Memory B cell (primary cell): ENCODE data around the gene CLIP4.
"Not testable (repeated sequence)": the region's sequence is repeated elsewhere in the genome, so short reads cannot be mapped to it uniquely, and the experiment has no call there.

ENCODE experiments used
- ATAC-seq: fragments of 150-1000 bp; cut with Tn5 transposase; 2 replicates; pipeline ENCODE4 v1.10.0; 2021; ENCODE audit warnings: low read depth, mild to moderate bottlenecking, moderate library complexity
- DNase-seq, 2 donors: peaks; one replicate each; pipeline ENCODE4 v3.0.0; 2022; ENCODE audit warnings: low spot score in 2 of 2
- H3K27ac Mint-ChIP-seq: one replicate; pipeline ENCODE4 v1.8.0; 2022; ENCODE audit warnings: mild to moderate bottlenecking, moderate library complexity, mixed read lengths
- H3K27me3 Mint-ChIP-seq: one replicate; pipeline ENCODE4 v1.8.0; 2022; ENCODE audit warnings: mixed read lengths
- H3K36me3 Mint-ChIP-seq: one replicate; pipeline ENCODE4 v1.8.0; 2022; ENCODE audit warnings: mild to moderate bottlenecking, mixed read lengths
- H3K4me1 Mint-ChIP-seq: one replicate; pipeline ENCODE4 v1.8.0; 2022; ENCODE audit warnings: mixed read lengths
- H3K4me3 Mint-ChIP-seq: one replicate; pipeline ENCODE4 v1.8.0; 2022; ENCODE audit warnings: mild to moderate bottlenecking, moderate library complexity, mixed read lengths
- H3K9me3 Mint-ChIP-seq: one replicate; pipeline ENCODE4 v1.8.0; 2022; ENCODE audit warnings: mixed read lengths

CLIP4 gene

DNA sequence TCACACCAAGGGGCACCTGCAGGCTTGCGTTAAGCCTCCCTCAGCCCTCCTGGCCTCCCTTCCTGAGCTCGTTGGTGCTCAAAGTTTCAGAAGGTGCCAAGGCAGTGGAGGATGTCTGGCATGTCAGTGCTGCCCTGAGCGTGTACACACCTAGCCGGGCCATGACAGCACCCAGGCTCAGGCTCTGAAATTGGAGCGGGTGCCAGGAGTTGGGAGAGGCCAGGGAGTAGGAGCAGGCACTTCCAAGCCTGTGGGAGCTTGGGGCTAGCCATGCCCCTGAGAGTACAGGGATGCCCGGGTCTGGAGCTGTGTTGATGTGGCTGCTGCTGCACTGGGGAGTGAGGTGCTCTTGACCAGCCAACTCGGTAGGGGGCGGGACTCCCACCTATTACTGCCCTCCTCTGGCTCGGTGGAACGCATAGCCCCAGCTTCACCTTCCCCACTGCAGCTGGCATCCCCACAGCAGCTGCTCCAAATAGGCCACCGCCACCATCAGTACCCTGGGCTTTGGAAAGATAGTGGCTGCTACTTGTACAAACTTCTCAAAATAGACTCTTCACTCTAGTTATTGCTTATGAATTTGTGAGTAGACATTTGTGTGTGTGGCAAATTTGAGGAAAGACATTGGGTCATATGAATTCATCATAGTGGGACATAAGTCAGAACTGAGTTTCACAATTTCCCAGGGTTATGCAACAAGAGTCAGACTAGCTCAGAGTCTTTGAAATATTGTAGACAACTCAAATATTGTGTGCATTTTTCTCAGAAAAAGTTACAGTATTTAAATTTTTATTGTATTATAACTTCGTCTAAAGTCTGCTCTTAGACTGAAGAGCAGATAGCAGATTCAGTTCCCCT lies 34.1 kb upstream of the CLIP4 start:
- no peak for DNase-seq
- no peaks in the 10 kb centered on the region for H3K27me3 Mint-ChIP-seq
- H3K4me1 Mint-ChIP-seq = no peaks in the 10 kb centered on the region
- no peak for ATAC-seq
- no peak overlapping the region for H3K27ac Mint-ChIP-seq
- peaks cover 3% of the 10 kb centered on the region for H3K36me3 Mint-ChIP-seq
- no peak overlapping the region for H3K4me3 Mint-ChIP-seq
- H3K9me3 Mint-ChIP-seq = peaks cover 4% of the 10 kb centered on the region

DNA sequence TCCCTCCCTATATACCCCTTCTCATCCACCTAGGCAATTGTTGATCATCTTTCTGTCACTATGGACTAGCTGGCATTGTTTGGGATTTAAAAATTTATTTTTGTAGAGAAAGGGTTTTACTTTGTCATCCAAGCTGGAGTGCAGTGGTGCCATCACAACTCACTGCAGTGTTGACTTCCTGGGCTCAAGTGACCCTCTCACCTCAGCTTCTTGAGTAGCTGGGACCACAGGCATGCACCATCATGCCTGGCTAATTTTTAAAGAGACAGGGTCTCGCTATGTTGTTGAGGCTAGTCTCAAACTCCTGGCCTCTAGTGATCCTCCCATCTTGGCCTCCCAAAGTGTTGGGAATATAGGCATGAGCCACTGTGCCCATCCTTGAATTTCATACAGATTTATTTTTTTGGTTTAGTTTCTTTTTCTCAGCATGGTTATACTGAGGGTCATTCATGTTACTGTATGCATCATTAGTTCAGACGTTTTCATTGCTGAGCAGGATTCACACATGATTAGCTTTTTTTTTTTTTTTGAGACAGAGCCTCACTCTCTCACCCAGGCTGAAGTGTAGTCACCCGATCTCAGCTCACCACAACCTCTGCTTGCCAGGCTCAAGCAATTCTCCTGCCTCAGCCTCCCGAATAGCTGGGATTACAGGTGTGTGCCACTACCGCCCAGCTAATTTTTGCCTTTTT lies 32.3 kb upstream of the CLIP4 start:
- Mint-ChIP-seq H3K4me1 (no peaks in the 10 kb centered on the region), H3K36me3 (peaks cover 3% of the 10 kb centered on the region), H3K27ac (no peak overlapping the region), H3K9me3 (peaks cover 2% of the 10 kb centered on the region), H3K4me3 (no peak overlapping the region), H3K27me3 (no peaks in the 10 kb centered on the region)
- DNase-seq (no peak), ATAC-seq (peak; percentile 22)

DNA sequence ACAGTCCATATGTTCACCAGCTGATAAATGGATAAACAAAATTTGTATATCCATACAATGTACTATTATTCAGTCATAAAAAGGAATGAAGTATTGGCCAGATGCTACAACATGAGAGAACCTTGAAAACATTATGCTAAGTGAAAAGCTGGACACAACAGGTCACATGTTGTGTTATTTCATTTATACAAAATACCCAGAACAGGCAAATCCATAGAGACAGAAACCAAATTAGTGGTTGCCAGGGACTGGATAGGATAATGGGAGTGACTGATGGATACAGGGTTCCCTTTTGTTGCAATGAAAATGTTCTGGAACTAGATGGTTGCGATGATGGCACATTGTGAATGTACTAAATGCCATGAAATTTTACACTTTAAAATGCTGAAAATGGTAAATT lies 30.7 kb upstream of the CLIP4 start:
- Mint-ChIP-seq H3K4me3 (no peak overlapping the region), H3K27me3 (peaks cover 3% of the 10 kb centered on the region), H3K36me3 (peaks cover 3% of the 10 kb centered on the region), H3K27ac (no peak overlapping the region), H3K9me3 (peaks cover 2% of the 10 kb centered on the region), H3K4me1 (no peaks in the 10 kb centered on the region)
- ATAC-seq = no peak
- no peak for DNase-seq

DNA sequence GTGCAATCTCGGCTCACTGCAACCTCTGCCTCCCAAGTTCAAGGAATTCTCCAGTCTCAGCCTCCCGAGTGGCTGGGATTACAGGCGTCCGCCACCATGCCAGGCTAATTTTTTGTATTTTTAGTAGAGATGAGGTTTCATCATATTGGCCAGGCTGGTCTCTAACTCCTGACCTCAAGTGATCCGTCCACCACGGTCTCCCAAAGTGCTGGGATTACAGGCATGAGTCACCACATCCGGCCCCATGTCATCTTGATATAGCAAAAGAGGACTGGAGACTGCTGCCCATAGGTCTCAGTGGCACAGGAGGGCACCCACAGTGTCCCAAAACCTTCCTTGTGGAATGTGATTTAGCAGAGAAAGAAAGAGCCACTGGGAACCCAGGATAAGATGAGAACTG lies 24.9 kb upstream of the CLIP4 start:
- not testable (repeated sequence) for H3K4me3 Mint-ChIP-seq, H3K27me3 Mint-ChIP-seq, DNase-seq, ATAC-seq, H3K27ac Mint-ChIP-seq, H3K9me3 Mint-ChIP-seq, H3K36me3 Mint-ChIP-seq, H3K4me1 Mint-ChIP-seq

DNA sequence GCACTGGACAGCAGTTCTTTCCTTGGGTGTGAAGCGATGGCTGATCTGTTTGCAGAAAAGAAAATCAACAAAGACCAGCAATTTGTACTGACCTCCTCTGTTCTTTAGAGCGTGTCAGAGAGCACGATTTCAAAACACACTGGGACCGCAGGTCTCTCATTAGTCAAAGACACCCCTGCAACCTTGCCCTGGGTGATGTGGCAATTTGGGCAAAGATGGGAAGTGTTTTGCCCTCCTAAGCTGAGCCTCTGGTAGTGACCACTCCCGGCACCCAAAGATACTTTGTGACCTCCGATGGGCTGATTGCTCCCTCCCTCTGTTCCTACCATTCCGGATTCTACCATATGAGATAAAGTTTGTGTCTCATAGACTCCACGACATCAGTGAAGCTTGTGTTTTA lies 18.2 kb upstream of the CLIP4 start:
- H3K9me3 Mint-ChIP-seq = no peaks in the 10 kb centered on the region
- H3K4me1 Mint-ChIP-seq = no peaks in the 10 kb centered on the region
- no peak overlapping the region for H3K4me3 Mint-ChIP-seq
- no peak overlapping the region for H3K27ac Mint-ChIP-seq
- no peaks in the 10 kb centered on the region for H3K36me3 Mint-ChIP-seq
- ATAC-seq (no peak), DNase-seq (no peak)
- peaks cover 3% of the 10 kb centered on the region for H3K27me3 Mint-ChIP-seq

DNA sequence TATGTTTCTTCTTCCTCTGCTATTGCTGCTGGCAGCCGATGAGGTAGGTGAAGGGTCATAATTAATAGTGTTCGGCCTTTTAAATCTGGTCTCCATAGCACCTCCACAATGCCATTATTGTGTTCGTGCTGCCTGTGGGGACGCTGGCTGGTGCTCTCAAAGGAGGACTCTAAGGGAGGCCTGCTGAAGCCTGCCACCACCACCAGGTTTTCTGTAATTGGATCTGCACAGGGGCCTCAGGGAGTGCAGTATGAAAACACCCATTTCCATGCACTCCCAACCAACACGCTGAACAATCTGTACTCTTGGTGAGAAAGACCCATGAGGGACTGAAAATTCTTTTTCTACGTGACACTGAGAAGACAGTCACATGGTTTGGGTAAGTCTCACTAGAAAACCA lies 17.6 kb upstream of the CLIP4 start:
- ATAC-seq = no peak
- Mint-ChIP-seq H3K4me1 (no peaks in the 10 kb centered on the region), H3K27ac (no peak overlapping the region)

DNA sequence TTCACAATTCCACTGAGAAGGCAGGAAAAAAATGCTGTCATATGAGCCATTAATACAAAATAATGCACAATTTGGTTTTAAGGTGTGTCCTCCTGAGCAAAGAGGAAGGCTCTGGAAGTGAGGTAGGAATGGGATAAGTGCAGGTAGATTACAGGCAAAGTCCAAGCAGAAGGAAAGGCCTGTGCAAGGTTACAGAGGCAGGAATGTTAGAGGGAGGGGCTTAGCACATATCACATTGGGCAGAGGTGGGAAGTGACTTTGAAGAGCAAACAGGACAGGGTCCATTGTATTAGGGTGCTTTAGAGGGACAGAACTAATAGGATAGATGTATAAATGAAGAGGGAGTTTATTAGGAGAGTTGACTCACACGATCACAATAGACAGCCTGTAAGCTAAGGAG lies 14.7 kb upstream of the CLIP4 start:
- DNase-seq (no peak), ATAC-seq (no peak)
- Mint-ChIP-seq H3K27ac (no peak overlapping the region), H3K4me3 (no peak overlapping the region), H3K4me1 (no peaks in the 10 kb centered on the region), H3K36me3 (no peaks in the 10 kb centered on the region), H3K9me3 (no peaks in the 10 kb centered on the region), H3K27me3 (no peaks in the 10 kb centered on the region)

More for the DNA sequence above, 17.6 kb upstream of the CLIP4 start:
- Mint-ChIP-seq H3K9me3 (no peaks in the 10 kb centered on the region), H3K36me3 (no peaks in the 10 kb centered on the region), H3K27me3 (peaks cover 3% of the 10 kb centered on the region), H3K4me3 (no peak overlapping the region)
- no peak for DNase-seq

DNA sequence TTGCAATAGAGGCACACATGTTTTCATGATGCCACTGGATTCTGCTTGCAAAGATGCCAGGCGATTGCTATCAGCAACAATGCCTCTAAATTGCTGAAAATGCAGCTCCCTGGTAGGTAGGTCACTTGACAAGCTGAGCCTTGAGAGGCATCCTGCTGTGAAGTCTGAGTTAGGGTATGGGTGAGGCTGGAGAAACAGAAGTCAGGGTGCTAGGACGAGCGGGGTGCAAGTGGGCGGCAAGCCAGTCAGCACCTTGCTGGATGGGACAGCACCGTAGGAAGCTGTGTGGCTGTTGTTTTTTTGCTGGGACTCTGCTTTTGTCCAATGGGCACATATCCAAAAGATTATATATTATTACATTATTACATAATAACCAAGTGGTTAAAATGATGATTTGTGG lies 10.5 kb upstream of the CLIP4 start:
- Mint-ChIP-seq H3K27me3 (peaks cover 1% of the 10 kb centered on the region), H3K27ac (no peak overlapping the region), H3K36me3 (no peaks in the 10 kb centered on the region), H3K4me1 (no peaks in the 10 kb centered on the region), H3K4me3 (no peak overlapping the region), H3K9me3 (no peaks in the 10 kb centered on the region)
- DNase-seq (no peak), ATAC-seq (no peak)

DNA sequence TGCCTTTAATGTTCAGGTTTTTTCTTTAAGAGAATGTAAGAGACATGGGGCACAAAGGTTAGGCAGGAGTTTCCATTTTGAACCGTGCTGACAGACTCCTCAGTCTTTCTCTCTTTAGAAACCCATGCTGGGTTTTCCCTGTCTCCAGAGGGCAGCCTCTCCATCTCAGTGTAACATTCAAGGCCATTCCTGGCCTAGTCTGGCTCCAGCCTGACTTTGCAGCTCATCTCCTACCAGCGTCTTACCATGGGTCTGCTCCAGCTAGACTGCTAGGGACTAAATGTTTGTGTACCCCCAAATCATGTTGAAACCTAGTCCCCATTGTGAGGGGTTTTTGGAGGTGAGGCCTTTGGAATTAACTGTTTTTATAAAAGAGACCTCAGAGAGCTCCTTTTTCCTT lies 9.8 kb upstream of the CLIP4 start:
- no peak for DNase-seq
- no peak for ATAC-seq
- Mint-ChIP-seq H3K27ac (no peak overlapping the region), H3K27me3 (peaks cover 3% of the 10 kb centered on the region), H3K4me3 (no peak overlapping the region), H3K9me3 (peaks cover 2% of the 10 kb centered on the region), H3K4me1 (no peaks in the 10 kb centered on the region), H3K36me3 (no peaks in the 10 kb centered on the region)

DNA sequence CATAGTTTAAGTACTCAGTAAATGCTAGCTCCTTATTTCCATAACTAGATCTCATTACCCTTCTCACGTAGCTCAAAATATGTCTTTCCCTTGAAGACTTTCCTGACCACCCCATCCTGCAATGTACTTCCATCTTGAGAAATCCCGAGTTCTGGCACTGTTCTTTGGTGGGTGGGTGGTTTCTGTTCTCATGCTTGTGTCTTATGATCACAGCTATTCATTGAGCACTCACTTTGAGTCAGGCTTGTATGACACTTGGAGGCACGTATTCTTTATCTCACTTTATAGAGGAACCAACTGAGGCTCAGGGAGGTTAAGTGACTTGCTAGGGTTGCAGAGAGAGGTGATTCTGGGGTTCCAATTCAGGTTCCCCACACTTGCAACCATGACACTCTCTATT lies 9.0 kb upstream of the CLIP4 start:
- Mint-ChIP-seq H3K36me3 (no peaks in the 10 kb centered on the region), H3K27ac (no peak overlapping the region), H3K27me3 (peaks cover 4% of the 10 kb centered on the region), H3K4me1 (no peaks in the 10 kb centered on the region), H3K4me3 (no peak overlapping the region), H3K9me3 (peaks cover 2% of the 10 kb centered on the region)
- ATAC-seq = no peak
- no peak for DNase-seq

DNA sequence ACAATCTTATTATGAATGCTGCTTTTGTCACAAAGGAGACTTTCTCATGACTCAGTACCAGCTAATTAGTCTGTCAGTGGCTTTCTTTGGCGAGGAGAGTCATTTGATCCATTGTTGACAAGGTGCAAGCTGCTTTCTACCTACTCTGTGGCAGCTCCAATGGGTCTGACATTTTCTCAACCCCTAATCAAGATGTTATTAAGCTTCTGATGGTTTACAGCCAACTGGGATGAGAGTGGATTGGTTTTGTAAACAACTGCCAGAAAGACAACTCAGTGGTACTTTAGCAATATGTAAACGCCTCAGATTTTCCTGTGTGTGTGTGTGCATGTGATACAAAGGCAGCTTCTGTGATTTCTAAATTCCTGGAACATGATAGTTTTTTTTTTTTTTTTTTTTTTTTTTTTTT lies 8.2 kb upstream of the CLIP4 start:
- Mint-ChIP-seq H3K4me3 (no peak overlapping the region), H3K9me3 (peaks cover 2% of the 10 kb centered on the region), H3K36me3 (no peaks in the 10 kb centered on the region), H3K27ac (no peak overlapping the region), H3K4me1 (no peaks in the 10 kb centered on the region), H3K27me3 (peaks cover 4% of the 10 kb centered on the region)
- DNase-seq (no peak), ATAC-seq (no peak)

DNA sequence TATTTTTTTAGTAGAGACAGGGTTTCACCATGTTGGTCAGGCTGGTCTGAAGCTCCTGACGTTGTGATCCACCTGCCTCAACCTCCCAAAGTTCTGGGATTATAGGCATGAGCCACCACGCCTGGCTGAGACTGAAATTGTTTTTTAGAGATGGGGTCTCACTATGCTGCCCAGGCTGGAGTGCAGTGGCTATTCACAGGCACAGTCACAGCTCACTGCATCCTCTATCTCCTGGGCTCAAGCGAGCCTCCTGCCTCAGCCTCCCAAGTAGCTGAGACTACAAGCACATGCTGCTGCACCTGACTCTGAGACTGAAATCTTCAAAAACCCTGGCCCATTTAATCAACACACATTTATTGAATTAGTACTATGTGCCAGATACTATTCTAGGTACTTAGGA lies 7.7 kb upstream of the CLIP4 start:
- not testable (repeated sequence) for H3K36me3 Mint-ChIP-seq, H3K4me1 Mint-ChIP-seq

DNA sequence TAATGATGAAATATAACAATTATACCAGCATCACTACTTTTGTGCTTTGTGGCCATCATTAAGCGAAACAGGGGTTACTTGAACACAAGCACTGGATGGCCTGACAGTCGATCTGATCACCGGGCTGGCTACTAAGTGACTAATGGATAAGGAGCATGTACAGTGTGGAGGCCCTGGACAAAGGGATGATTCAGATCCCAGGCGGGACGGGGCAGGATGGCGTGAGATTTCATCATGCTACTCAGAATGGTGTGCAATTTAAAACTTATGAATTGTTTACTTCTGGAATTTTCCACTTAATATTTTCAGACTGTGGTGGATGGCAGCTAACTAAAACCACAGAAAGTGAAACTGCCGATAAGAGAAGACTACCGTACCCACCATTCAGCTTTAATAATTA lies 7.0 kb upstream of the CLIP4 start:
- Mint-ChIP-seq H3K9me3 (peaks cover 2% of the 10 kb centered on the region), H3K4me3 (no peak overlapping the region), H3K36me3 (no peaks in the 10 kb centered on the region), H3K27me3 (peaks cover 4% of the 10 kb centered on the region), H3K27ac (no peak overlapping the region), H3K4me1 (no peaks in the 10 kb centered on the region)
- ATAC-seq = no peak
- no peak for DNase-seq

More for the DNA sequence above, 7.7 kb upstream of the CLIP4 start:
- not testable (repeated sequence) for ATAC-seq, DNase-seq, H3K27ac Mint-ChIP-seq, H3K27me3 Mint-ChIP-seq, H3K9me3 Mint-ChIP-seq, H3K4me3 Mint-ChIP-seq

DNA sequence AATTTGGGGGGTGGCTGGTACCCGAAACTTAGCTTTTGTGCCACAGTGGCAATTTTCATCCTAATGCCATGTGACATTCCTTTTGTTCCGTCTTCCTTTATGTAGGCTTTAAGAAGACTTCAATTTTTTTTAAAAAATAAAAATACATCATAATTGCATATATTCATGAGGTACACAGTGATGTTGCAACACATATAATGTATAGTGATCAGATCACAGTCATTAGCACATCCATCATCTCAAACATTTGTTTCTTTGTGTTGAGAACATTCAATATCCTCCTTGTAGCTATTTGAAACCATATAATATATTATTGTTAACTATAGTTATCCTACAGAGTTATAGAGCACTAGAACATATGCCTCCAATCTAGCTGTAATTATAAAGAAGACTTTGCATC lies 6.0 kb upstream of the CLIP4 start:
- H3K27ac Mint-ChIP-seq = no peak overlapping the region
- DNase-seq (no peak), ATAC-seq (no peak)
- peaks cover 5% of the 10 kb centered on the region for H3K4me1 Mint-ChIP-seq
- H3K27me3 Mint-ChIP-seq = peaks cover 6% of the 10 kb centered on the region
- H3K9me3 Mint-ChIP-seq = peaks cover 2% of the 10 kb centered on the region
- H3K4me3 Mint-ChIP-seq = no peak overlapping the region
- H3K36me3 Mint-ChIP-seq = no peaks in the 10 kb centered on the region
